ENCODE results near the gene TMEM240.

TMEM240 gene

GRCh38 chr1:1545946-1546737, 5.7 kb upstream of the TMEM240 start:
- no peaks in the 10 kb centered on the region for H3K27me3 ChIP-seq (ENCODE audit: insufficient read depth, low read length)
- H3K9me3 ChIP-seq (ENCODE audit: insufficient read depth, low read depth, low read length): no peaks in the 10 kb centered on the region
- H3K4me3 ChIP-seq (ENCODE audit: low read length): no peak overlapping the region
- H3K36me3 ChIP-seq (ENCODE audit: insufficient read depth, low read depth, low read length): peaks cover 18% of the 10 kb centered on the region
- no peak overlapping the region for H3K9ac ChIP-seq (ENCODE audit: low read depth, low read length)
- no peaks in the 10 kb centered on the region for H3K4me1 ChIP-seq (ENCODE audit: insufficient read depth, low read length)
- H3K27ac ChIP-seq (ENCODE audit: low read length): no peak overlapping the region

- Histone ChIP-seq H3K27me3 (ENCODE audit: insufficient read depth, low read length) (no peaks in the 10 kb centered on the region), H3K4me1 (ENCODE audit: insufficient read depth, low read length) (no peaks in the 10 kb centered on the region), H3K36me3 (ENCODE audit: insufficient read depth, low read depth, low read length) (peaks cover 18% of the 10 kb centered on the region), H3K9ac (ENCODE audit: low read depth, low read length) (no peak overlapping the region), H3K9me3 (ENCODE audit: insufficient read depth, low read depth, low read length) (no peaks in the 10 kb centered on the region), H3K27ac (ENCODE audit: low read length) (no peak overlapping the region), H3K4me3 (ENCODE audit: low read length) (no peak overlapping the region)
Measured at GRCh38 chr1:1544544-1544943, 4.1 kb upstream of the TMEM240 start.

- Histone ChIP-seq H3K36me3 (ENCODE audit: insufficient read depth, low read depth, low read length) (peaks cover 18% of the 10 kb centered on the region), H3K27ac (ENCODE audit: low read length) (no peak overlapping the region), H3K4me1 (ENCODE audit: insufficient read depth, low read length) (no peaks in the 10 kb centered on the region), H3K9me3 (ENCODE audit: insufficient read depth, low read depth, low read length) (no peaks in the 10 kb centered on the region), H3K9ac (ENCODE audit: low read depth, low read length) (no peak overlapping the region), H3K27me3 (ENCODE audit: insufficient read depth, low read length) (no peaks in the 10 kb centered on the region), H3K4me3 (ENCODE audit: low read length) (no peak overlapping the region)
Measured at GRCh38 chr1:1543706-1544099, 3.3 kb upstream of the TMEM240 start.

GRCh38 chr1:1542766-1543705, 2.6 kb upstream of the TMEM240 start:
- H3K36me3 ChIP-seq (ENCODE audit: insufficient read depth, low read depth, low read length): peaks cover 18% of the 10 kb centered on the region
- H3K4me1 ChIP-seq (ENCODE audit: insufficient read depth, low read length): no peaks in the 10 kb centered on the region
- no peak overlapping the region for H3K27ac ChIP-seq (ENCODE audit: low read length)
- no peaks in the 10 kb centered on the region for H3K27me3 ChIP-seq (ENCODE audit: insufficient read depth, low read length)
- no peak overlapping the region for H3K9ac ChIP-seq (ENCODE audit: low read depth, low read length)
- H3K4me3 ChIP-seq (ENCODE audit: low read length): no peak overlapping the region
- no peaks in the 10 kb centered on the region for H3K9me3 ChIP-seq (ENCODE audit: insufficient read depth, low read depth, low read length)

- Histone ChIP-seq H3K27ac (ENCODE audit: low read length) (no peak overlapping the region), H3K9me3 (ENCODE audit: insufficient read depth, low read depth, low read length) (no peaks in the 10 kb centered on the region), H3K9ac (ENCODE audit: low read depth, low read length) (no peak overlapping the region), H3K36me3 (ENCODE audit: insufficient read depth, low read depth, low read length) (peaks cover 22% of the 10 kb centered on the region), H3K4me3 (ENCODE audit: low read length) (no peak overlapping the region), H3K4me1 (ENCODE audit: insufficient read depth, low read length) (no peaks in the 10 kb centered on the region), H3K27me3 (ENCODE audit: insufficient read depth, low read length) (no peaks in the 10 kb centered on the region)
Measured at GRCh38 chr1:1541956-1542765, 1.7 kb upstream of the TMEM240 start.

GRCh38 chr1:1540818-1541628, 599 bp upstream of the TMEM240 start:
- H3K4me3 ChIP-seq (ENCODE audit: low read length): peak overlapping the region; percentile 59; the same call in 1 of the 2 replicates
- peak overlapping the region; percentile 78 for H3K9ac ChIP-seq (ENCODE audit: low read depth, low read length)
- peaks cover 21% of the 10 kb centered on the region for H3K36me3 ChIP-seq (ENCODE audit: insufficient read depth, low read depth, low read length)
- H3K9me3 ChIP-seq (ENCODE audit: insufficient read depth, low read depth, low read length): no peaks in the 10 kb centered on the region
- H3K27ac ChIP-seq (ENCODE audit: low read length): no peak overlapping the region
- H3K4me1 ChIP-seq (ENCODE audit: insufficient read depth, low read length): no peaks in the 10 kb centered on the region
- H3K27me3 ChIP-seq (ENCODE audit: insufficient read depth, low read length): no peaks in the 10 kb centered on the region

GRCh38 chr1:1539310-1540089, 924 bp downstream of the TMEM240 start:
- Histone ChIP-seq H3K4me3 (ENCODE audit: low read length) (peak overlapping the region; percentile 79; the same call in 1 of the 2 replicates), H3K9ac (ENCODE audit: low read depth, low read length) (peak overlapping the region; percentile 65; the same call in 1 of the 2 replicates), H3K9me3 (ENCODE audit: insufficient read depth, low read depth, low read length) (no peaks in the 10 kb centered on the region), H3K4me1 (ENCODE audit: insufficient read depth, low read length) (no peaks in the 10 kb centered on the region), H3K36me3 (ENCODE audit: insufficient read depth, low read depth, low read length) (peaks cover 21% of the 10 kb centered on the region), H3K27ac (ENCODE audit: low read length) (no peak overlapping the region), H3K27me3 (ENCODE audit: insufficient read depth, low read length) (no peaks in the 10 kb centered on the region)

- Histone ChIP-seq H3K27me3 (ENCODE audit: insufficient read depth, low read length) (no peaks in the 10 kb centered on the region), H3K36me3 (ENCODE audit: insufficient read depth, low read depth, low read length) (peaks cover 21% of the 10 kb centered on the region), H3K4me3 (ENCODE audit: low read length) (peak overlapping the region; percentile 79; the same call in 1 of the 2 replicates), H3K9ac (ENCODE audit: low read depth, low read length) (peak overlapping the region; percentile 65; the same call in 1 of the 2 replicates), H3K9me3 (ENCODE audit: insufficient read depth, low read depth, low read length) (no peaks in the 10 kb centered on the region), H3K4me1 (ENCODE audit: insufficient read depth, low read length) (no peaks in the 10 kb centered on the region), H3K27ac (ENCODE audit: low read length) (no peak overlapping the region)
Measured at GRCh38 chr1:1538989-1539309, 1.5 kb downstream of the TMEM240 start.

GRCh38 chr1:1538334-1538733, 2.1 kb downstream of the TMEM240 start:
- H3K4me3 ChIP-seq (ENCODE audit: low read length): no peak overlapping the region
- no peak overlapping the region for H3K9ac ChIP-seq (ENCODE audit: low read depth, low read length)
- no peaks in the 10 kb centered on the region for H3K4me1 ChIP-seq (ENCODE audit: insufficient read depth, low read length)
- no peaks in the 10 kb centered on the region for H3K27me3 ChIP-seq (ENCODE audit: insufficient read depth, low read length)
- H3K36me3 ChIP-seq (ENCODE audit: insufficient read depth, low read depth, low read length): peaks cover 21% of the 10 kb centered on the region
- no peaks in the 10 kb centered on the region for H3K9me3 ChIP-seq (ENCODE audit: insufficient read depth, low read depth, low read length)
- no peak overlapping the region for H3K27ac ChIP-seq (ENCODE audit: low read length)

- no peaks in the 10 kb centered on the region for H3K4me1 ChIP-seq (ENCODE audit: insufficient read depth, low read length)
- H3K9ac ChIP-seq (ENCODE audit: low read depth, low read length): no peak overlapping the region
- peaks cover 20% of the 10 kb centered on the region for H3K36me3 ChIP-seq (ENCODE audit: insufficient read depth, low read depth, low read length)
- no peak overlapping the region for H3K4me3 ChIP-seq (ENCODE audit: low read length)
- no peaks in the 10 kb centered on the region for H3K27me3 ChIP-seq (ENCODE audit: insufficient read depth, low read length)
- H3K27ac ChIP-seq (ENCODE audit: low read length): no peak overlapping the region
- H3K9me3 ChIP-seq (ENCODE audit: insufficient read depth, low read depth, low read length): no peaks in the 10 kb centered on the region
Measured at GRCh38 chr1:1537626-1538250, 2.7 kb downstream of the TMEM240 start.

All from iPS-20b (cell line).